Large intestine (tissue), 3 donors: ENCODE measurements around the gene ADAT3. TPM values are rescaled to one million over a fixed set of nuclear protein-coding genes. Genes with fewer than 3 reads are reported as not detected.

Experiments
- DNase-seq, 2 donors: peaks; one replicate each; pipeline versions ENCODE4 v3.0.0 to v3.0.0-alpha.2; 2013
- H3K27ac ChIP-seq: one replicate; pipeline ENCODE4 v1.5.1; 2013; ENCODE audit warnings: low read length
- H3K27me3 ChIP-seq: 2 replicates; pipeline ENCODE4 v1.6.1; 2013; ENCODE audit warnings: low read length; ENCODE audit not compliant: control insufficient read depth, insufficient read depth
- H3K36me3 ChIP-seq: 2 replicates; pipeline ENCODE4 v1.6.1; 2013; ENCODE audit warnings: low read length; ENCODE audit not compliant: control insufficient read depth, insufficient read depth
- H3K4me1 ChIP-seq: one replicate; pipeline ENCODE4 v1.6.1; 2013; ENCODE audit warnings: low read length; ENCODE audit not compliant: control insufficient read depth, insufficient read depth
- H3K4me3 ChIP-seq: one replicate; pipeline ENCODE4 v1.5.1; 2013; ENCODE audit warnings: low read length
- H3K9me3 ChIP-seq: one replicate; pipeline ENCODE4 v1.6.1; 2013; ENCODE audit warnings: mild to moderate bottlenecking, low read depth, low read length, moderate library complexity; ENCODE audit not compliant: control insufficient read depth
- WGBS: methylation state at CpG from one replicate; pipeline ENCODE4 v1.1.5; 2013; ENCODE audit warnings: low lambda C conversion rate; ENCODE audit not compliant: insufficient coverage; 5-methylcytosine and 5-hydroxymethylcytosine counted together
- polyA plus RNA-seq: library from polyadenylated mRNA; unstranded; fragments of 120-200 nt; gene quantifications from one replicate; pipeline ENCODE4 v1.2.1, GENCODE V29; 2013

Gene ADAT3
- polyA plus RNA-seq, 1 donor = 5.1 TPM

DNA sequence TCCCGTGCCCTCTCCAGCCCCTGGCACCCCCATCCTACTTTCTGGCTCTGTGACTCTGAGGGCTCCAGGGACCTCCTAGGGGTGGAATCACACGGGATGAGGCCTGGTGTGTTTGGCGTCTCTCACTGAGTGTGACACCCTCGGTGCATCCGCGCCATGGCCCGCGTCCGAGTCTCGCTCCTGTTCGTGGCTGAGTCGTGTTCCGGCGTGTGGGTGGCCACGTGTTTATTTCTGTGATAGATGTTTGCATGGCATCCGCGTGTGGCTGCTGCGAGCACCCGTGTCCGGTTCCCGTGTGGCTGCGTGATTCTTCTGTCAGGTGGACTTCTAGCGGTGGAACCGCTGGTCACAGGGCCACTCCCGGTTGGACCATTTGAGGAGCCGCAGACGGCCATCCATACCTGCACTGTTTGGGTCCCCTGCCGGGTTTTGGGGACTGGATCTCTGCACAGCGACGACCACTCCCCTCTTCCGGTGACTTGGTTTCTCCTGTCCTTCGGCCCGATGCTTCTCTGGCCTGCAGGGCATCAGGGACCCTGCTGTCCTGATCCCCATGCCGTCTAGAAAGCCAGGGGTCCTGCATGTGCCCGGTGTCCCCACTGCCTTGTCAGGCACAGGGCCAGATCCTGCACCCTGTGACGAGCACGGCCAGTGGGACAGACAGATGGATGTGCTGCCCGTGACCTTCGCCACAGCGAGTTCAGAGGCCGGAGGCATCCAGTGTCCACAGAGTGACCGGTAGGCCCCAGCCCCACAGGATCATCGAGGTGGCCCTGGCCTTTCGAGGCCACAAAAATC is 44.3 kb downstream of the ADAT3 start:
- peaks cover under 1% of the 10 kb centered on the region for H3K4me1 ChIP-seq
- WGBS = 96% methylated on average over 4 of the region's 44 CpGs
- H3K27me3 ChIP-seq = no peaks in the 10 kb centered on the region
- peaks cover 12% of the 10 kb centered on the region for H3K9me3 ChIP-seq
- H3K36me3 ChIP-seq = peaks cover 14% of the 10 kb centered on the region
- no peak overlapping the region for H3K4me3 ChIP-seq
- no peak overlapping the region for H3K27ac ChIP-seq
- DNase-seq = no peak

DNA sequence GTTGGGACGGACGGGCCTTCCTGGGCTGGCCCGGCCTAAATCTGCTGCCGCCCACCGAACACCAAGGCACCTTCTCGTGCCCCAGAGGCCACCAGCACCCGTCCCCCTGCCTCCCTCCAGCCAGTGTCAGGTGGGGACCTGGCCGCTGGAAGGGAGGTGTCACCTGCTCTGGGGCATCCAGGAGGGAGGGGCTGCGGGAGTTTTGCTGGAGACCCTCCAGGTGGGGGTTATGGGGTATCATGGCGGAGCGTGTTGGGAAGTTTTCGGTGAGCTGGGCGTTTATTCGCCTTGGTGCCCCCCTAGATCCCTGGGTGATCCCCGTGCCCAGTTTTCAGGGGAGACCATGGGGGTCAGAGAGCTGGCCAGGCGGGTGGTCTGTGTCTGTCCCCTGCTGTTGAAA is 45.4 kb downstream of the ADAT3 start:
- no peaks in the 10 kb centered on the region for H3K4me1 ChIP-seq
- no peak overlapping the region for H3K27ac ChIP-seq
- no peak for DNase-seq
- no CpG with 5 or more reads among the region's 16 CpGs for WGBS
- peaks cover 12% of the 10 kb centered on the region for H3K9me3 ChIP-seq
- H3K27me3 ChIP-seq = no peaks in the 10 kb centered on the region
- no peak overlapping the region for H3K4me3 ChIP-seq
- H3K36me3 ChIP-seq = peaks cover 14% of the 10 kb centered on the region

DNA sequence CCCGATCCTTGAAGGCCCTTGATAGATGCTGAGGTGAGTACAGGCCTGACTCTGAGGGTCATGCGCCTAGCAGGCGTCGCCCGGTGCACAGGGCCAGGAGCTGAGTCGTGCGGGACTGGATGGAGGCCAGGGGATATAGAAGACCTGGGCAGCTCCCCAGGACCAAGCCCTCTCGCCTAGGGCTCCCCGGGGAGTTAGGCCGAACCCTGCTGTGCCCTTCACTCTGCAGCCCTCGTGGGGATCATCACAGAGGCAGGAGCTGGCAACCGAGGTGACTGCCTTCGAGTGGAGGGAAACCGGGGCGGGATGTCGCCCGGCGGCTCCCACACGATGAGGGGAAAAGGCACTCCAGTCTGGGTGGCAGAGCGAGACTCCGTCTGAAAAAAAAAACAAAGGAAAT is 47.4 kb downstream of the ADAT3 start:
- H3K36me3 ChIP-seq = peaks cover 17% of the 10 kb centered on the region
- no peak overlapping the region for H3K4me3 ChIP-seq
- H3K4me1 ChIP-seq = no peaks in the 10 kb centered on the region
- peaks cover 8% of the 10 kb centered on the region for H3K9me3 ChIP-seq
- H3K27me3 ChIP-seq = no peaks in the 10 kb centered on the region
- WGBS = no CpG with 5 or more reads among the region's 21 CpGs
- DNase-seq = no peak
- no peak overlapping the region for H3K27ac ChIP-seq

DNA sequence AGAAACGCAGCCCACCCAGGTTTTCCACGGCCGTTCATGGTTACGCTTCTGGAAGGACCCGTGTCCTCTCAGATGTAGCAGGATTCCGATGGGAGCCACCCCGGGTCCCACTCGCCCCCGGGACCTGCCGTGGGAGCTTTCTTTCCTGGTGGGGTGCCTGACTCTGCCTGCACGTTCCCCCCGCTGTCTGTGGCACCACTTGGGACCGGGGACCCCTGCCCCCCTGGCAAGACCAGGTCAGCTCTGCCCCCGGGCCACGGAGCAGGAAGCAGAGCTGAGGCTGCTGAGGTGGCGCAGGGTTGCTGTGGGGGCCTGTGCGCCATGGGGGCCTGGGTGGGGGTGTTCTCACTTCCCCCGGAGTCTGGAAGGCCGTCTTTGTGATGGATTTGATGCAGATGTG is 47.8 kb downstream of the ADAT3 start:
- Histone ChIP-seq H3K9me3 (peaks cover 4% of the 10 kb centered on the region), H3K27ac (no peak overlapping the region), H3K27me3 (no peaks in the 10 kb centered on the region), H3K36me3 (peaks cover 17% of the 10 kb centered on the region), H3K4me1 (no peaks in the 10 kb centered on the region), H3K4me3 (no peak overlapping the region)
- WGBS = no CpG with 5 or more reads among the region's 19 CpGs
- DNase-seq = no peak

DNA sequence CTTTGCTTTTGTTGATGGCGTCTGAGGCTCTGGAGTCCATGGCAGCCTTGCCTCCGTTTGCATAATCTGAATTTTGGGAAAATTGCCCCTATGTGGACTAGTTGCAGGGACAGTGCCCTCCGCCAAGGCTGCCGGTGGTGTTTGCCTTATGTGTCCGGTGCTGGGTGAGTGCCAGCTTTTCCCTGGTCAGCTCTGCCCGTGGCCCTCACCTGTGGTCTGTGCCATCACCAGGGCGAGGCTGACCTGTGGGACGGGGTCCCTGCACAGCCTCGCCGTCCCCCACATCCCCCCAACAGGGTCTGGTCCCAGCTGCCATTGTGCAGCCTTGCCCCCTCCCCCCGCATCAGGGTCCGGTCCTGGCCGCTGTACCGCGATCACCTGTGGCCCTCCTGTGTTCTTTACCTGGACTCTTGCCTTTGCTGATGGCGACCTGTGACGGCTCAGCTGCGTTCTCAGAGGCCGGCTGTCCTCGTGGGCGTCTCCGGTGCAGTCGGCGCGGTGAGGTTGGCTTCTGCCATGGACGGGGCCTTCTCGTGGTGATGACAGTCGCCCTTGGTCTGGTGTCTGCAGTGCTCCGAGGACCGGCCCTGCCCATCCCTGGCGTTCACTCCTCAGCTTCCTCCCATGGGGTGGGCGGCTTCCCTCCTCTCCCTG is 48.4 kb downstream of the ADAT3 start:
- Histone ChIP-seq H3K9me3 (peaks cover 2% of the 10 kb centered on the region), H3K36me3 (peaks cover 17% of the 10 kb centered on the region), H3K27me3 (no peaks in the 10 kb centered on the region), H3K4me3 (no peak overlapping the region), H3K27ac (no peak overlapping the region), H3K4me1 (no peaks in the 10 kb centered on the region)
- WGBS = no CpG with 5 or more reads among the region's 32 CpGs
- no peak for DNase-seq

DNA sequence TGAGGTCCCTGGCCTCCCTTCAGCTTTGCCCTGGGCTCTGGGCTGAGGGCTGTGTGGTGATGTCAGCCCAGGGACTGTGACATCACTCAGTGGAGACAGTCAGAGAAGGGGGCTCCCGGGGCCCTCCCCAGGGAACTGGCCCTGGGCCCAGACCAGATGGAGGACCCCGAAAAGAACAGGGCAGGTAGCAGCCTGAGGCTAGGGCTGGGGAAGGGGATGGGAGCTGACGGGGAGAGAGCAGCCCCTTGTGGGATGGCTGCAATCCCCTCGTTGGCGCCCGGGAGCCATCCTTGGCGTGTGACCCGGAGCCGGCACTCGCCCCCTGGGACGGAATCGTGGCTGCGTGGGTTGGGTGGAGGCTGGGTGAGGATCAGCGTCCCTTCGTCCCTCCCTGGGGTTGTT is 49.3 kb downstream of the ADAT3 start:
- H3K27ac ChIP-seq = no peak overlapping the region
- DNase-seq = no peak
- no peaks in the 10 kb centered on the region for H3K4me1 ChIP-seq
- peaks cover 17% of the 10 kb centered on the region for H3K36me3 ChIP-seq
- no peaks in the 10 kb centered on the region for H3K9me3 ChIP-seq
- WGBS = no CpG with 5 or more reads among the region's 15 CpGs
- no peaks in the 10 kb centered on the region for H3K27me3 ChIP-seq
- no peak overlapping the region for H3K4me3 ChIP-seq

DNA sequence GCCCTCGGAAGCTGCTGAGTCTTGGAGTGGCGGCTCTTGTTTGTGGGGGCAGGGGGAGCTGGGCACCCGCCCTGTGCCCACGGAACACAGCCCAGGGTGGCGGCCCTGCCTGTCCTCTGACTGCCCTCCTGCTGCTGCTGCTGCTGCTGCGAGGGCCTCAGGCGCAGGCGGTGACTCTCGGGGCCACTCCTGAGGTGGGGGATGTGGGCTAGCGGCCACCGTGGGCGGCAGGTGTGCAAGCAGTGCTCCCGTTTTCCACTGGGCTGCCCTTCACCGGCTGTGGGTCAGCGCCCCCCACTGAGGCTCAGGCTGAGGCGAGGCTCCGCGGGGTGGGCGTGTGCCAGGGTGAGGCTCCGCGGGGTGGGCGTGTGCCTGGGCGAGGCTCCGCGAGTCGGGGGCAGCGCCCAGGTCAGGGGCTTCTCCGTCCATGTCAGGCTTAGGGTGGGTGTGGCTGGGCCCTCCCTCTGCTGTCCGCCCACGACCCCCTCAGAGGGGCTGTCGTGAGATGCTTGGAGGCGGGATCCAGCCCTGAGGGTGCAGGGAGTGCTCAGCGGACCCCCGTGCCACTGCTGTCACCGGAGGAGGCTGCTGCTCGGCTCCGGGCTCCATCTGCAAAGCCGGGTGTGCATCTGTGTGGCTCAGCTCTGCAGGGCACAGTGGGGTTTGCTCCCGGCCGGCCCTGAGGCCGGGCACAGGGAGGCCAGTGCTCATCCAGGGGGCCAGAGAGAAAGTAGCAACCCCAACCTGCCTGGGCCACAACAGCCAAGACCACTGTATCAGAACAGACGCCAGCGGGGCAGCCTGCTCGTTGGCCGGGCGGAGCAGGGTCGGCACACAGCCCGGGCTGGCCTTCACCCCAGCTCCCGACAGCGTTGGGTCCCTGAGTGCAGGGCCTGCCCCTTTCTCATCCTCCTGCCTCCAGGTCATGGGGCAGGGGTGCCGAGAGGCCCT is 50.2 kb downstream of the ADAT3 start:
- no peak for DNase-seq
- Histone ChIP-seq H3K27ac (no peak overlapping the region), H3K4me3 (no peak overlapping the region), H3K27me3 (no peaks in the 10 kb centered on the region), H3K4me1 (no peaks in the 10 kb centered on the region), H3K9me3 (no peaks in the 10 kb centered on the region), H3K36me3 (peaks cover 17% of the 10 kb centered on the region)
- no CpG with 5 or more reads among the region's 51 CpGs for WGBS

DNA sequence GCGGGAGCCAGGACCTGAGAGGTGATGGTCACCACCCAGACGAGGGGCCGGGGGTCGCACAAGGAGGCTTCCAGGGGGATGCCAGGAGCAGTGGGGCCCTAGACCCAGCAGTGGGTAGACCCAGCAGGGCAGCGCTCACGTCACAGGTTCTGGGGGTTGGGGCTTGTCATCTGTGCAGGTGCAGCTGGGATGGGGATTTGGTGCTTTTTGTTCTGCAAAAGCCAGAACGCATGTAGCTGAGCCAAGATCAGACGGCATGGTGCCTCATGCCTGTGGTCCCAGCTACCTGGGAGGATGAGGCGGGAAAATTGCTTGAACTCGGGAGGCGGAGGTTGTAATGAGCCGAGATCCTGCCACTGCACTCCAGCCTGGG is 50.9 kb downstream of the ADAT3 start:
- no CpG with 5 or more reads among the region's 12 CpGs for WGBS
- no peak overlapping the region for H3K27ac ChIP-seq
- H3K4me1 ChIP-seq = no peaks in the 10 kb centered on the region
- H3K9me3 ChIP-seq = no peaks in the 10 kb centered on the region
- no peak for DNase-seq
- H3K36me3 ChIP-seq = peaks cover 20% of the 10 kb centered on the region
- H3K27me3 ChIP-seq = no peaks in the 10 kb centered on the region
- no peak overlapping the region for H3K4me3 ChIP-seq

DNA sequence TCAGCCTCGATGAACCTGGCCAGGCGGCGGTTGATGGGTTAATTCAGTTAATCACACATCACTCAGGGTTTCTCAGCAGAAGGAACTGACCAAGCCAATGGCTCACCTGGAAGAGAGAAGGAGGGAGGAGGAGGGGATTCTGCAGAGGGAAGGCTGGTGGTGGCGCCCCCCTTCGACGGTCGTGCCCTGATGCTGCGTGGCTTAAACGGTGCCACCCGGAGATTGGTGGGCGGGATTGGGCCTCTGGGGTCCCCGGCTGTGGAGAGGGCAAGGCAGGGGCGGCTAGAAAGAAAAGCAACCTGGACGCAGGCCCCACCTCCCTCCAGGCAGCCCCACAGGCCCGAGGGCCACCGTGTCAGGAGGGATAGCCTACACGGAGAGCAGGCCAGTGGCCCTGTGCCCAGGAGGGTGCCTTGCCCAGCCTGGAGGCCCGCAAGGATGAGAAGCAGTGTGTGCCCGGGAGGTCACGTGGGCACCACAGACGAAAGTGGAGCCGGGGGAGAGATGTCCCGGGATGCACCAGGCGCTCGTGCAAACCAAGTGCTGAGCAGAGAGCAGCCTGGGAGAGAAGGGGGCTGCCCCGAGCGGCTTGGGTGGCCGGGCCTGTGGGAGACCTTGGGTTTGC is 51.8 kb downstream of the ADAT3 start:
- WGBS = no CpG with 5 or more reads among the region's 28 CpGs
- Histone ChIP-seq H3K27me3 (no peaks in the 10 kb centered on the region), H3K9me3 (no peaks in the 10 kb centered on the region), H3K36me3 (peaks cover 22% of the 10 kb centered on the region), H3K4me3 (no peak overlapping the region), H3K4me1 (no peaks in the 10 kb centered on the region), H3K27ac (no peak overlapping the region)
- no peak for DNase-seq
